KMS-11 (cell line): ENCODE measurements around the gene SGTA.

Experiments used
- H2AFZ ChIP-seq: fragments of 200-600 bp; sonication (generic); 2 replicates; pipeline ENCODE4 v1.6.1; 2016; ENCODE audit warnings: antibody characterized with exemption, mixed run types, low read depth
- H3K27ac ChIP-seq: fragments of 200-600 bp; sonication (generic); 2 replicates; pipeline ENCODE4 v1.6.1; 2016; ENCODE audit warnings: mild to moderate bottlenecking, mixed run types
- H3K27me3 ChIP-seq: fragments of 200-600 bp; sonication (generic); 2 replicates; pipeline ENCODE4 v1.6.1; 2017; ENCODE audit warnings: mild to moderate bottlenecking, low read depth, mixed run types, moderate library complexity; ENCODE audit not compliant: insufficient read depth
- H3K36me3 ChIP-seq: fragments of 200-600 bp; sonication (generic); 2 replicates; pipeline ENCODE4 v1.6.1; 2017; ENCODE audit warnings: mild to moderate bottlenecking, mixed run types; ENCODE audit not compliant: insufficient read depth
- H3K4me1 ChIP-seq: fragments of 200-600 bp; sonication (generic); 2 replicates; pipeline ENCODE4 v1.6.1; 2016; ENCODE audit warnings: mild to moderate bottlenecking, low read depth, mixed run types; ENCODE audit not compliant: poor library complexity, severe bottlenecking
- H3K4me2 ChIP-seq: fragments of 200-600 bp; sonication (generic); 2 replicates; pipeline ENCODE4 v1.7.0; 2016; ENCODE audit warnings: mild to moderate bottlenecking, mixed run types
- H3K4me3 ChIP-seq: fragments of 200-600 bp; sonication (generic); IDR thresholded peaks from 2 replicates; pipeline ENCODE4 v1.6.1; 2017; ENCODE audit warnings: low read depth, low read length, mixed read lengths; ENCODE audit not compliant: insufficient read depth
- H3K79me2 ChIP-seq: fragments of 200-600 bp; sonication (generic); 2 replicates; pipeline ENCODE4 v1.6.1; 2016; ENCODE audit warnings: low read depth, mixed run types; ENCODE audit not compliant: insufficient read depth
- H3K9ac ChIP-seq: fragments of 200-600 bp; sonication (generic); 2 replicates; pipeline ENCODE4 v1.6.1; 2016; ENCODE audit warnings: mild to moderate bottlenecking, mixed run types
- H4K20me1 ChIP-seq: fragments of 200-600 bp; sonication (generic); 2 replicates; pipeline ENCODE4 v1.6.1; 2016; ENCODE audit warnings: mild to moderate bottlenecking, mixed run types; ENCODE audit not compliant: insufficient read depth
- TF ChIP-seq, protein P1 (sequence below): fragments of 200-600 bp; sonication (generic); conservative IDR thresholded peaks from 2 replicates; pipeline ENCODE4 v1.6.1; 2017; ENCODE audit warnings: low read depth, mild to moderate bottlenecking, antibody characterized with exemption, low read length, moderate library complexity, mixed read lengths

Gene SGTA

DNA sequence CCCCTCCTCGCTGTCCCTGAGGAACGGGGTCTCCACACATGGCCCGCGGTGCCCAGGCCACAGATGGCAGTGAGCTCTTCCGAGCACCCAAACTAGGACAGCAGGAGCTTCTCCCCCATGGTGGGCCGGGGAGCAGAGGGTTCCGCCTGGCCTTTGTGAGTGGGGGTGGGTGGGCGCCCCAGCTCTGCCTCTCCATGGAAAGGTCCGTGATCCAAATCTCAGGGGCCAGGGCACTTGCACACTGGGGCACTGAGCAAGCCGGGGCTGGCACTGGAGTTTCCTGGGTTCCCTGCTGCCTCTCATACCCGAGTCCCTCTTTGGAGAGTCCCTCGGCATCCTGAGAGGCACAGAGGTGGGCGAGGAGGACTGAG is 59.7 kb downstream of the SGTA start:
- Histone ChIP-seq H3K4me1 (no peaks in the 10 kb centered on the region), H3K27ac (no peak overlapping the region), H2AFZ (no peak overlapping the region), H3K79me2 (no peaks in the 10 kb centered on the region), H4K20me1 (no peaks in the 10 kb centered on the region), H3K9ac (no peak overlapping the region), H3K27me3 (peaks cover 28% of the 10 kb centered on the region), H3K4me3 (no peak overlapping the region), H3K4me2 (no peak overlapping the region), H3K36me3 (no peaks in the 10 kb centered on the region)
- TF ChIP-seq, protein P1, sequence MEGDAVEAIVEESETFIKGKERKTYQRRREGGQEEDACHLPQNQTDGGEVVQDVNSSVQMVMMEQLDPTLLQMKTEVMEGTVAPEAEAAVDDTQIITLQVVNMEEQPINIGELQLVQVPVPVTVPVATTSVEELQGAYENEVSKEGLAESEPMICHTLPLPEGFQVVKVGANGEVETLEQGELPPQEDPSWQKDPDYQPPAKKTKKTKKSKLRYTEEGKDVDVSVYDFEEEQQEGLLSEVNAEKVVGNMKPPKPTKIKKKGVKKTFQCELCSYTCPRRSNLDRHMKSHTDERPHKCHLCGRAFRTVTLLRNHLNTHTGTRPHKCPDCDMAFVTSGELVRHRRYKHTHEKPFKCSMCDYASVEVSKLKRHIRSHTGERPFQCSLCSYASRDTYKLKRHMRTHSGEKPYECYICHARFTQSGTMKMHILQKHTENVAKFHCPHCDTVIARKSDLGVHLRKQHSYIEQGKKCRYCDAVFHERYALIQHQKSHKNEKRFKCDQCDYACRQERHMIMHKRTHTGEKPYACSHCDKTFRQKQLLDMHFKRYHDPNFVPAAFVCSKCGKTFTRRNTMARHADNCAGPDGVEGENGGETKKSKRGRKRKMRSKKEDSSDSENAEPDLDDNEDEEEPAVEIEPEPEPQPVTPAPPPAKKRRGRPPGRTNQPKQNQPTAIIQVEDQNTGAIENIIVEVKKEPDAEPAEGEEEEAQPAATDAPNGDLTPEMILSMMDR: no peak

DNA sequence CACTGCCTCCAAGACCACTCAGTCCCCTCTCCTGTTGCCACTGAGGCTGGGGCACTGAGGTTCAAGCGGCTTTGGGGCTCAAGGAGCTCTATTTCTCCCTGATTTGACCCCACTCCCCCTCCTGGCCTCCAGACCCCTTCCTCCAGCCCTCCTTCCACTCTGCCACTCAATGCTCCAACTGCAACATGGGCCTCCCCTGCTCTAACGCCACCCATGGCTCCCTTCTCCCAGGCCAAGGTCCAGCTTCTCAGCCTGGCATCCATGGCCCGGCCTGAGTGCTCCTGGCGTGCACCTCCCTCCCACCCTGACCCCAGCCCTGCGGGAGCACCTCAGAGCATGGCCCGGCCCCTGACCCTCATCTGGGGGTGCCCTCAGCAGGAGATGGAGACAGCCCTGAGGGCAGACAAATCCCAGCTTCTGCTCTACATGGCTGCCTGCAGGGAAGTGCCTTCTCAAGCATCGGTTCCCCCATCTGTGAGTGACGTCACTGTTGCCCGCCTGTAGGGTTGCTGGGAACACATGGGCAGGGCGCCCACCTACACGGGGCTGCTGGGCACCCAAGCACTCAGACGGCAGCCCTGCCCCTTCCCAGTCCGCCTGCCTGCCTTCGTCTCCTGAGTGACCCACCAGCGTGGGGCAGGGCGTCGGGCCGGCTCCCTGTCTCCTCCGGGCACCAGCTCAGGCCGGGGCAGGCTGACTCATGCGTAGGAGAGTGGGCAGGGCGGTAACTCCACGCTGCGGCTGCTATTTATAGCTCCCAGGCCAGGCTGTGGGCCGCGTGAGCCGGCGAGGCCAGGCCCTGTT is 60.3 kb downstream of the SGTA start:
- H4K20me1 ChIP-seq: no peaks in the 10 kb centered on the region
- no peaks in the 10 kb centered on the region for H3K79me2 ChIP-seq
- no peak overlapping the region for H3K4me3 ChIP-seq
- no peak overlapping the region for H2AFZ ChIP-seq
- H3K27ac ChIP-seq: no peak overlapping the region
- TF ChIP-seq, protein P1: no peak
- no peak overlapping the region for H3K9ac ChIP-seq
- H3K4me1 ChIP-seq: no peaks in the 10 kb centered on the region
- H3K4me2 ChIP-seq: no peak overlapping the region
- peaks cover 28% of the 10 kb centered on the region for H3K27me3 ChIP-seq
- H3K36me3 ChIP-seq: no peaks in the 10 kb centered on the region

DNA sequence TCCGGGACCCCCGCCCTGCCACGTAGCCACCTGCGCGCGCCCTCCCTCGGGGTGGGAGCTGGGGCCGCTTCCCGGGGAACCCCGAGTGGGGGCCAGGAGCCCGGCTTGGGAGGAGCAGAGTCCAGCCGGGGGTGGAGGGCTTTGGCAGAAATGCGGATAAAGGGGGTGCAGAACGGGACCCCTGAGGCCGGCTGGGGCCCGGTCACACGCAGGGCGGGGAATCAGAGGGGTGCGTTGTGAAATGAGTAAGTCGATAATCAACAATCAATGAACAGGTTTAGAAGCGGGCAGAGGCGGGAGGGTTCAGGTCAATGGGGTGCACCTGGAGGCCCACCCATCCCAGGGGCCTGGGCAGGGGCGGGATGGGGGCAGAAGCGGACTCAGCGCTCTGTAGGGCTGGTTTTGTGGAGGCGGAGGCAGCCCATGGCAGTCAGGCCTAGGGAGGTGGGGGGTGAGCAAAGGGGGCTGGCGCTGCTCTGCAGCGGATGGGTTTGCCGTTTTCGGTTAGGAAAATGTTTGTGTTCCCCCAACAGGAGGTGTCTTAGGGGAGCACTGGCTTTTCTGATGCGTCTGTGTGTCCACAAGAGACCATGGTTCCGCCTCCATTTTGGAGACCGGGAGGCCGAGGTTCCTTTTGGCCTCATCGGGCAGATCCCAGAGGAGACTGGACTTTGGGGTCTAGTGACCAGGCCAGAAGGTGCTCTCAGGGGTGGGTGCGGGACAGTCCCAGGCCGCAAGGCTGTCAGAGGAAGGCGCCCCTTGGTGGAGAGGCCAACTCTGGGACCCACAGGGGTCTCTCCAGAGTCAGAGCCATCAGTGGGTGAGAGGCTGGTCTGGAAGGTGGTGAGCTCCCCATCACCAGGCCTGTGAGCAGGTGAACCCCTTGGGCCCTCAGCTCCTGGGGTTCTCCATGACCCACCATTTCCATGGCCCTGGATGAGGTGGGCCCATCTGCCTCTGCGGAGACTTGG is 61.2 kb downstream of the SGTA start:
- Histone ChIP-seq H3K9ac (no peak overlapping the region), H3K36me3 (no peaks in the 10 kb centered on the region), H4K20me1 (no peaks in the 10 kb centered on the region), H3K79me2 (no peaks in the 10 kb centered on the region), H3K27ac (no peak overlapping the region), H3K27me3 (peaks cover 28% of the 10 kb centered on the region), H2AFZ (peak overlapping the region; percentile 38), H3K4me2 (peak overlapping the region; percentile 25; the same call in 1 of the 2 replicates), H3K4me1 (no peaks in the 10 kb centered on the region), H3K4me3 (no peak overlapping the region)
- TF ChIP-seq, protein P1: no peak

DNA sequence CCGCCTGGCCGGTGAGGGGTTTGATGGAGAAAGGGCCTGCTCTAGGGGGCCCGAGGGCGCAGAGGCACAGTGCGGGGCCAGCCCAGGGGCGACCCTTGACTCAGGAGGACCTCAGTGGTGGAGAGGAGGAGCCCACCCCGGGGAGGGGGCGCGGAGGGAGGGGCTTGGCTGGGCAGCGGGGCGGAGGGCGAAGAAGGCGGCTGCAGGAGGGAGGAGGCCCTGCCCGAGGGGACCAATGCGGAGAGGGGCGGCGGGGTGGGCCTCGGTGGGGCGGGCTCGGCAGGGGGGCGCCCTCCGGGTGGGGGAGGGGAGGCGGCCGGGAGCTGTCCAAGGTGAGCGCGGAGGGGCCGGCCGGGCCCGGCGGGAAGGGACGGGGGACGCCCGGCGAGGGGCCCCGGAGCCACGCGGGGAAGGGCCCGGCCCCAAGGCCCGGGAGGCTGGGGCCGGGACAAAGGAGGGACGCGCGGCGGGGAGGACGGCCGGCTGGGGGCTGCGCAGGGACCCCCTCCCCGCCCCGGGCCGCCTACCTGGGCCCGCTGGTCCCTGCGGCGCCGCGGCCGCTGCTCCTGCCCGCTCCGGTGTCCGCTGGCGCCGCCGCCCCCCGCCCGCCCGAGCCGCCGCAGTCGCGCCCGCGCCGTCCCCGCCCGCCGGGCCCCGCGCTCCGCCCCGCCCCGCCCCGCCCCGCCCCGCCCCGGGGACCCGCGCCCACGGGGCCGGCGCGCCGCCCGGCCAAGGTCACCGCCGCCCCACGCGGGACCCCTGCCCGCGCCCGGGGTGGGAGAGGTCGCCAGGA is 62.1 kb downstream of the SGTA start, which contains the start of gene DIRAS1:
DIRAS1 (minus strand) TSS at position 596 of the 793 bp plus-strand sequence. CDS start 3,566 bp downstream, outside the sequence.
- Histone ChIP-seq H3K79me2 (no peaks in the 10 kb centered on the region), H4K20me1 (no peaks in the 10 kb centered on the region), H2AFZ (peak within 1 kb of the TSS; percentile 38), H3K27ac (no peak within 1 kb of the TSS), H3K27me3 (peaks cover 28% of the 10 kb centered on the region), H3K4me1 (no peaks in the 10 kb centered on the region), H3K36me3 (no peaks in the 10 kb centered on the region), H3K9ac (no peak within 1 kb of the TSS), H3K4me2 (peak within 1 kb of the TSS; percentile 25; the same call in 1 of the 2 replicates), H3K4me3 (no peak within 1 kb of the TSS)
- TF ChIP-seq, protein P1: no peak
